ENCODE measurements around the gene ERFL.
"Not testable (repeated sequence)": the region's sequence is repeated elsewhere in the genome, so short reads cannot be mapped to it uniquely, and the experiment has no call there.

ERFL gene

GRCh38 chr19:41918095-41918494 lies 10.2 kb downstream of the ERFL start:
- no peak for TF ChIP-seq CTCF (conservative IDR thresholded peaks at IDR 0.05)
- H3K27ac ChIP-seq: no peak overlapping the region

- no peak for TF ChIP-seq CTCF (conservative IDR thresholded peaks at IDR 0.05)
- no peak overlapping the region for H3K27ac ChIP-seq
Measured at GRCh38 chr19:41917676-41918075, 10.6 kb downstream of the ERFL start.

- no peak for TF ChIP-seq CTCF (conservative IDR thresholded peaks at IDR 0.05)
Measured at GRCh38 chr19:41915776-41916414, 12.4 kb downstream of the ERFL start.

GRCh38 chr19:41915021-41915775 lies 13.1 kb downstream of the ERFL start:
- TF ChIP-seq CTCF (conservative IDR thresholded peaks at IDR 0.05): no peak
- H3K27ac ChIP-seq: no peak overlapping the region

More at GRCh38 chr19:41915776-41916414, 12.4 kb downstream of the ERFL start:
- H3K27ac ChIP-seq: no peak overlapping the region

GRCh38 chr19:41914424-41914834 lies 13.8 kb downstream of the ERFL start:
- H3K27ac ChIP-seq: not testable (repeated sequence)

- no peak overlapping the region for H3K27ac ChIP-seq
- TF ChIP-seq CTCF (conservative IDR thresholded peaks at IDR 0.05): no peak
Measured at GRCh38 chr19:41913538-41914423, 14.5 kb downstream of the ERFL start.

- H3K27ac ChIP-seq: no peak overlapping the region
- TF ChIP-seq CTCF (conservative IDR thresholded peaks at IDR 0.05): no peak
Measured at GRCh38 chr19:41912899-41913537, 15.2 kb downstream of the ERFL start.
